Measurements from ENCODE around the gene PILRA.
A peak's percentile ranks its signal among the peaks of the same experiment; 100 is the strongest.
"Not testable (repeated sequence)": the region's sequence is repeated elsewhere in the genome, so short reads cannot be mapped to it uniquely, and the experiment has no call there.

Gene PILRA
- 1.2 to 6.6 reads per million in 2 donors for total RNA-seq

- DNase-seq = no peak
Observed at GRCh38 chr7:100373261-100373831, at the start of gene PILRA. Gene PILRA (plus strand): TSS chr7:100373487. CDS start chr7:100373657, 170 bp downstream.

DNA sequence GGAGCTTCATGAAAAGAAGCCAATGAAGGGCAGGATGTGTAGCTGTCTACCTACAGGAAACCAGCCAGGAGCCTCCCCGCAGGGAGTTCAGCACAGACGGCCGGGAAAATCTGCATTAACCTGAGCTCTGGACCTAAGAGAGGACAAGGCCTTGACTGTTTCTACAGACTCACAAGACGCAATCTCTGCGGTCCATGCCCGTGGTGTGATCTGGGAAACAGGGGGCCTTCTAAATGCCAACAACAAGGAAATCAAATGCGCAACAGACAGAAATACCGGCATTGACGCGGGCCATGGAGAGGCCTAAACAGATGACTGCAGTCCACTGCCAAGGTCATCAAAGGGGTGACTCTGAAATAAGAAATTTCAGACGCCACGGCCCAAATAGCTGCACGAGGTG is 49.1 kb upstream of the PILRA start:
- not testable (repeated sequence) for DNase-seq

- not testable (repeated sequence) for DNase-seq
Observed at GRCh38 chr7:100325671-100326070, 47.6 kb upstream of the PILRA start.

- DNase-seq = not testable (repeated sequence)
Observed at GRCh38 chr7:100326914-100327313, 46.4 kb upstream of the PILRA start.

DNA sequence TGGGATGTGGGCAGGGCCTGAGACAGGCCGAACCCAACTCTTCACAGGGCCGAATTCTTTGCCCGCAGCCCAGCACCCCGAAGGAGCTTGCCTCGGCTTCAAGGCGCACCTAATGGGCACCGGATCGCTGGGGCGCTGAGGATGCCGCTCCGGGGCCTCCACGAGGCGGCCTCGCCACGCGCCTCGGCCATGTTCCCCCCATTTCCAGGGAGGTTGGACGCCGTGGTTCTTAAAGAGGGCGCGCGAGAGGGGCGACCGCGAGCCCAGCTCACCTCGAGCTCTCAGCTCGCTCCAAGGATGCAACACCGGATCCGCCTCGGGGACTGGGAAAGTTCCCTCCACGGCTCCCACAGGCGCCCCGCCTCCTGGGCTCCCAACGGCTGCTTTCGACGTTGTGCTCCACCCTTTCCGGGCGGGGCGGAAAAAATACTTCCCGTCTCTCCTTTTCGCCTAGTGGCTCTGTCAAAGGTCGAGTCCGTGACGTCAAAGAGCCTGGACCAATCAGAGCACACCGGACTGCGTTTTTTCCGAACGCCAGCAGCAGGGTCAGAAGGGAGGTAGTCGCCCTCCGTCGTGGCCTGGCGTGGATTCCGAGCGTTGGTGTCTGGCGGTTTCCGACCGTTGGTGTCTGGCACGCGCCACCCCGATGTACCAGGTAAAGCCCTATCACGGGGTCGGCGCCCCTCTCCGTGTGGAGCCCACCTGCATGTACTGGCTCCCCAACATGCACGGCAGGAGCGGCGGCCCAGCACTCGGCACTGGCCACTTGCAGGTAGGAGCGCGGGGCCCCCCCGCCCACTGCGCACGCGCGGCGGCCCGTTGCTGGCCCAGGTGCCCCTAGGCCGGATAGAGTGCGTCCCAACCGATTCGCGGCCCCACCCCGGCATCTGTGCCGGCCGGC is 37.5 kb upstream of the PILRA start:
- DNase-seq = peak; percentile 74

DNA sequence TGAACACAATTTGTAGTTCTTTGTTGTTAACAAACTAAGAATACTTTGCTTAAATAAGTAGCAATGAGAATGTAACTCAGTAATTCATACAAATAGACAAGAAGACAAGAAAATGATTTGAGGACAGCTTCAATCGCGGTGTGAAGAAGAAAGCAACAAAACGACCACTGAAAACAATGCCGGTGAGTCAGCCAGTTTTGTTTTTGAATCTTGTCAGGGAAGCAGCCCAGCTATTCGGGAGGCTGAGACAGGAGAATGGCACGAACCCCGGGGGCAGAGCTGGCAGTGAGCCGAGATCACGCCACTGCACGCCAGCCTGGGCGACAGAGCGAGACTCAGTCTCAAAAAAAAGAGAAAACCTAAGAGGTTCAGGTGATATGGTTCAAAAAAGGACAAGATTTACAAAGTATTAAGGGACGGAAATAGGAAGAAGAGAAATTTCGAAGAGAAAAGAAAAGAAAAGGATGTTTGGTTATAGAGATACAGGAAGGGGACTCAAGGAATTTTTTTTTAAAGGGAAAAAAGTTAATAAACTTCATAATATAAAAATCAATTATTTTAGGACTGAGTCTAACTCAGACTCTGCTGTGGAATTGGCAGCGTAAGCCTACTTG is 35.1 kb upstream of the PILRA start:
- not testable (repeated sequence) for DNase-seq

DNA sequence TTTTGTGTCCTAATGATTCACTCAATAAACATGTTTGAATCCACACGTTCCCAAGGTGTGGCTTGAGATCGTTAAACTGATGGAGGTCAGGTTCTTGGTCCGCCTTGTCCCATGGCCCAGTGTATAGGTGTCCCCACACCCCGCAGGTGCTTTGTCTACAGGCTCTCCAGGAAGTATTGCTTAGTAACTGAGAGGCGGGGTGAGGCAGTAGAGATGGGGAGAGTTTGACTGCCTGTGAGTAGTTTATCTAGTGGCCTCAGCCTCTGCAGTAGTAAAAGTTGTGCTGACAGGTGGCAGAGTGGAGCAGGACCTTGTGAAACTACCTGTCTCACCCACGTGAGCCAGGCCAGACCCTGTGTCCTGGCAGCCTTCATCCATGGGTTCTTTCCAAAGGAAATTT is 32.0 kb upstream of the PILRA start:
- DNase-seq = not testable (repeated sequence)

- DNase-seq = no peak
Observed at GRCh38 chr7:100342765-100343164, 30.5 kb upstream of the PILRA start.

- DNase-seq = not testable (repeated sequence)
Observed at GRCh38 chr7:100344124-100344559, 29.1 kb upstream of the PILRA start.

DNA sequence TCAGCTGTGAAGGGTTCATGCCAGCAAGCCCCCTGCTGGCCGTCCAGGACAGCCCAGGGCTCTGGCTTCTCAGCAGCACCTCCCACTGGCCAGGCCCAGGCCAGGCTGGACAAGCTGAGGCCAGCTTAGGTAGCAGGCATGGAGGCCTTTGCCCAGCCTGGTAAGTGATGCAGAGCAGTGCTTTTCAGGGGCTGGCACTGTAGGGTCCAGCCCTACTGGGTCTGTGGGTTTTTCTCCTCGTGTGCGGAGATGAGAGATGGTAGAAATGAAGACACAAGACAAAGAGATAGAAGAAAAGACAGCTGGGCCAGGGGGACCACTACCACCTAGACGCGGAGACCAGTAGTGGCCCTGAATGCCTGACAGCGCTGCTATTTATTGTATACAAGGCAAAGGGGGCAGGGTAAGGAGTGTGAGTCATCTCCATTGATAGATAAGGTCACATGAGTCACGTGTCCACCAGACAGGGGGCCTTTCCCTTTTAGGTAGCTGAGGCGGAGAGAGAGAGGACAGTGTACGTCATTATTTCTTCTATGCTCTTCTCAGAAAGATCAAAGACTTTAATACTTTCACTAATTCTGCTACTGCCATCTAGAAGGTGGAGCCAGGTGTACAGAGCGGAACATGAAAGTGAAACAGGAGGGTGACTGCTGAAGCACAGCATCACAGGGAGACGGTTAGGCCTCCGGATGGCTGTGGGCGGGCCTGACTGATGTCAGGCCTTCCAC is 28.6 kb upstream of the PILRA start:
- DNase-seq = not testable (repeated sequence)

- DNase-seq = not testable (repeated sequence)
Observed at GRCh38 chr7:100345288-100345672, 28.0 kb upstream of the PILRA start.

- DNase-seq = no peak
Observed at GRCh38 chr7:100346921-100347320, 26.4 kb upstream of the PILRA start.

DNA sequence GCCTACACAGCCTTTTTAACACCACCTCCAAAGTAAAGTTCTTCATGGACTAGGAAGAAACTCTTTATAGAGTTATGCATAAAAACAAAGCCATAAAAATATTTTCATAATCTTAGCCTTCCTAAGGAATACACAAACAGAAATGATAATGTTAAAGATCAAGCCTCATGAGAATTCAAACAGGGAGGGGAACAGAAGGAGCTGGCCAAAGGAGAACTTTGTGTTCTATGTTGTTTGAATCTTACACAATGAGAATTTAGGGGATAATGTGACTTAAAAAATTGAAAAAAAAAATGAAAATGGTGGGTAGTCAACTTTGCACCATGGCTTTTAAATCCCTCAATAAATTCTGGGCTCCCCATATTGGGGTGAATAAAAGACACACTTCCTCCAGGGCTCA is 24.5 kb upstream of the PILRA start:
- DNase-seq = no peak

- DNase-seq = no peak
Observed at GRCh38 chr7:100349757-100350156, 23.5 kb upstream of the PILRA start.

DNA sequence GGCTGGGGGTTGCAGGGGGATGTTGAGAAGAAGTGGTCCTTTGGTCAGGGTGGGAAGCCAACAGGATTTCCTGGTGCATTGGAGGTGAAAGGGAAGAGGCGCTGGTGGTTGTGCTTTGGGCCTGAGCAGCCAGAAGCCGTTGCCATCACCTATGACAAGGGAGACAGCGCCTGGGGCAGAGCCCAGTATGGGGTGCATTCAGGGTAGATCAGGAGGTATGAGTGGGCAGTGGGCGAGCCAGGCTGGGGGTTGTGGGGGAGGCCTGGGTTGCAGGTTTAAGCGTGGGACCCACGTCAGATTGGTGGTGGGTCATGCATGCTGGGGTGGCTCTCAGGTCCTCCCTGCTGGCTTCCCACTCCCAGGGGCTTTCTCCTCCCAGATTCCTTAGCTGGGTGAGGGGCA is 21.6 kb upstream of the PILRA start:
- no peak for DNase-seq

GRCh38 chr7:100352230-100352781 is 21.0 kb upstream of the PILRA start:
- not testable (repeated sequence) for DNase-seq

- DNase-seq = no peak
Observed at GRCh38 chr7:100352984-100353684, 20.2 kb upstream of the PILRA start.

DNA sequence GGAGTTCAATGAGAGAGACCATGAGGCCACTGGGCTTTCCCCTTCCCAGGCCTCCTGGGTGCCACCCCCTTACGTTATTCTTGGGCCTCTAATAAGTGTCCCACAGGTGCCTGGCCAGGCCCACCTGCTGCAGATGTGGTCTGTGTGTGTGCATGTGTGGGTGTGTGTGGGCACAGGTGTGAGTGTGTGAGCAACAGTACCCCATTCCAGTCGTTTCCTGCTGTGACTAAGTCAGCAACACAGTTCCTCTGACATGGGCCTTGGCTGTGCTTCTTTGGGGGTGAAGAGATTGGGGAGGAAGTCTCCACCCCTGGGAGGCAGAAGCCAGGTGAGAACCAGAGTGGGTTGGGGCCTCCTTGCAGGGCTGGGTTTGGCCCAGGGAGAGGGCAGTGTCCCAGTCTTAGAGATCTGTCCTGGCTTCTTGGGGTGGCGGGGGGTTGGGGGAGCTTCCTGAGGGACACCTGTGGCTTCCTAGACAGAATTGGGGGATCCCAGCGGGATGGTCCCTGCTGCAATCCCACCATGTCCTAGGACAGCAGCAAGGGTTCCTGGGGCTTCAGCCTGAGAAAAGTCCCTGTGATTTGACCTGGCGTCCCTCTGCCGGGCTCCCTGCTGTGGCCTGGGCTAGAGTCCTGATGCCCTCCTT is 19.5 kb upstream of the PILRA start:
- DNase-seq = no peak

DNA sequence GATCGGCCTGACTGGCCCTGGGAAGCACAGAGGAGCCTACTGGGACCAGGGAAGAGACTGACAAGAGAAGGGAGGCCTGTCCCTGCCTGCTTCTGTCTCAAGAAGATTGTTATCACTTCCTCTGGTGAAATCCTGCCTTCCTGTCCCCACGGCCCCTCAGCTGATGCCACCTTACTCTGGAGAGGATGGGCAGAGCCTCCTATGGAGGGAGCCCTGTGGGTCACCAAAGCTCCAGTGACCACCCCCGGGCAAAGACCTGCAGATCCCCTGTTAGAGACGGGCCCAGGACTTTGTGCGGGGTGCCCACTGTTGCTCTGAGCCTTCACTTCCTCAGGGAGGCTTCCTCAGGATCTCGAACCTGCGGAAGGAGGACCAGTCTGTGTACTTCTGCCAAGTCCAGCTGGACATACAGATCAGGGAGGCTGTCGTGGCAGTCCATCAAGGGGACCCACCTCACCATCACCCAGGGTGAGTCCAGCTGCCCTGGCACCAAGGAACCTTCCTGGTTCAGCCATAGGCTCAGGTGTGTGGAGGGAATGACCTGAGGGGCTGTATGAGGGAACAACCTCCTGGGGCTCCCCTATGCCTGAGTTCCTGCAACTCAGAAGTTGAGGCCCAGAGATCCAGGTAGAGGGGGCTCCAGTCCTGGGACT is 16.7 kb upstream of the PILRA start:
- DNase-seq = no peak

- DNase-seq = no peak
Observed at GRCh38 chr7:100357131-100357561, 16.1 kb upstream of the PILRA start.

All from activated gamma-delta T cell (primary cell).